Ovary (tissue), 9 donors: ENCODE results near the gene FRZB. TPM values are rescaled to one million over a fixed set of nuclear protein-coding genes. Genes with fewer than 3 reads are reported as not detected.

Source experiments
- DNase-seq, 5 donors: peaks; one replicate each; pipeline ENCODE4 v3.0.0-alpha.2; 2019 to 2020
- H3K27ac ChIP-seq, 2 donors: fragments of 200-600 bp; one replicate each; pipeline versions ENCODE4 v1.5.1 to v1.8.0; 2019 to 2022
- H3K27me3 ChIP-seq: fragments of 200-600 bp; one replicate; pipeline ENCODE4 v1.8.0; 2022
- H3K36me3 ChIP-seq: fragments of 200-600 bp; sonication (generic); one replicate; pipeline ENCODE4 v1.5.1; 2019
- H3K4me1 ChIP-seq: one replicate; pipeline ENCODE4 v1.8.1; 2013; ENCODE audit warnings: mild to moderate bottlenecking, moderate library complexity; ENCODE audit not compliant: insufficient read depth
- H3K4me3 ChIP-seq: fragments of 200-600 bp; sonication (generic); one replicate; pipeline ENCODE4 v1.5.1; 2017
- H3K9me3 ChIP-seq, 2 donors: fragments of 200-600 bp in 1 of 2; sonication (generic) in 1 of 2; one replicate each; pipeline versions ENCODE4 v1.5.1 to v1.8.1; 2013 to 2019; ENCODE audit warnings: mild to moderate bottlenecking in 1 of 2, moderate library complexity in 1 of 2
- EP300 ChIP-seq: sonication (generic); formaldehyde crosslinking; IDR thresholded peaks from one replicate; pipeline ENCODE4 v1.6.1; 2017; ENCODE audit warnings: antibody characterized with exemption
- POLR2A ChIP-seq: fragments of 450-650 bp; IDR thresholded peaks from one replicate; pipeline ENCODE4 v1.6.1; 2017; ENCODE audit warnings: antibody characterized with exemption, mild to moderate bottlenecking, moderate library complexity
- WGBS, 3 donors: extraction: QIAGEN DNeasy Blood & Tissue Kit in 1 of 3; methylation state at CpG; one replicate each; pipeline versions ENCODE4 v1.1.5 to v1.1.7; 2013 to 2017; 5-methylcytosine and 5-hydroxymethylcytosine counted together
- intact Hi-C, 4 donors: fragments of 100-400 bp; cut with DNase I; formaldehyde crosslinking; loops; one replicate each; pipeline versions ENCODE4 v1.11.0 to v1.15.1; 2022 to 2023
- polyA plus RNA-seq, 2 donors: library from polyadenylated mRNA; stranded (reverse); fragments of 200-250 nt in 1 of 2; fragments of 350-450 nt in 1 of 2; fragmentation: Illumina TruSeq in 1 of 2; extraction: RNeasy Lipid Tissue Mini Kit (QIAGEN cat#74804) in 1 of 2; gene quantifications; one replicate each; pipeline ENCODE4 v1.2.3, GENCODE V29; 2013 to 2014
- total RNA-seq, 7 donors: library from RNA; depleted of rRNA in 2 of 7; stranded (reverse); fragments of >200 nt in 2 of 7; fragmentation: NEBNext Ultra II Directional in 3 of 7; extraction: Animal tissue kit (Norgen Biotek cat#: 25700) in 3 of 7; gene quantifications; one replicate each; pipeline versions ENCODE4 v1.1.0 to v1.2.4, GENCODE V29; 2016 to 2023
- TF ChIP-seq, protein P1 (sequence below), 3 donors: fragments of 450-650 bp in 2 of 3; fragments of 200-600 bp in 1 of 3; IDR thresholded peaks; one replicate each; pipeline versions ENCODE4 v1.5.1 to v1.8.0; 2016 to 2022; ENCODE audit warnings: antibody characterized with exemption in 3 of 3, mild to moderate bottlenecking in 1 of 3
- donor health status: DM: no; HTN: no; CAD: no; lungs with moderate emphysema.
- donor health status: DM: no; HTN: no; CAD: no.
- donor health status: Bipolar disorder and iron deficiency.
- donor health status: DM: yes; HTN: yes; CAD: no.
- donor health status: DM: no; HTN: no; CAD: no.
- donor health status: DM: yes; HTN: yes; CAD: no.

FRZB gene
- total and polyA plus RNA-seq, 9 donors = 2.8 to 22.8 (median 3.9) TPM

DNA sequence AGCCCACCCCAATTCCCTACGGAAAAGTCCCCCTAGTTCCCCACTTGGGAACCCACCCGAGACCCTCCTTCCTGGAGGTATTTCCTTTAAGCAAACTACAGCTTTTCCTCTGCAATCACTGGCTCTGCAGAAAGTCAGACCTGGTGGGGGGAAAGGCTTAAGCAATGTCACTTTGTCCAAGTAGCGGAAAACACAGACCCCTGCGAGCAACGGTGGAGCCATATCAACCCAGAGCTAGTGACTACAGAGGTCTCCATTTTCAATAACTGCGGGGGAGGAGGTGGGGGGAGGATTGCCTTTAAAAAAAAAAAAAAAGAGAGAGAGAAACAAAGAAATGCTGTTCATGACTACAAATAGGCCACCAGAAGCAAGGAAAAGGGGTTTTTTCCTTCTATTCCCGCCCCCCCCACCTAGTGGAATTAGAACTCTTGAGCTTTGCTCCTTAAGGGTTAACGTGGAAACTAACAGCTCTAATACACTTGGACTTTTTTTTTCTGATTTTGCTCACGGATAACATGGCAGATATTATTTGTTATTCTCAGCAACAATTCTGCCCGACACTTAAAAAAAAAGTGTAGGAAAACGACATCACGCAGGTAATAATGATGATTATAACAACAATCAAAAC, 1.1 kb upstream of the FRZB start:
- Histone ChIP-seq H3K27ac (peak overlapping the region in 1 of 2 donors; percentile 54), H3K27me3 (no peaks in the 10 kb centered on the region), H3K4me3 (peak overlapping the region; percentile 50), H3K4me1 (peaks cover 3% of the 10 kb centered on the region), H3K36me3 (no peaks in the 10 kb centered on the region), H3K9me3 (no peaks in the 10 kb centered on the region)
- intact Hi-C loops = no loop called here
- no peak for TF ChIP-seq POLR2A
- 40 to 50% (median 49%) methylated on average over 12 of the region's 12 CpGs for WGBS, 3 donors
- DNase-seq = no peak

- peak in 4 of 5 donors; percentile 13 to 49 (median 30) for DNase-seq
- TF ChIP-seq POLR2A = no peak
- TF ChIP-seq, protein P1, sequence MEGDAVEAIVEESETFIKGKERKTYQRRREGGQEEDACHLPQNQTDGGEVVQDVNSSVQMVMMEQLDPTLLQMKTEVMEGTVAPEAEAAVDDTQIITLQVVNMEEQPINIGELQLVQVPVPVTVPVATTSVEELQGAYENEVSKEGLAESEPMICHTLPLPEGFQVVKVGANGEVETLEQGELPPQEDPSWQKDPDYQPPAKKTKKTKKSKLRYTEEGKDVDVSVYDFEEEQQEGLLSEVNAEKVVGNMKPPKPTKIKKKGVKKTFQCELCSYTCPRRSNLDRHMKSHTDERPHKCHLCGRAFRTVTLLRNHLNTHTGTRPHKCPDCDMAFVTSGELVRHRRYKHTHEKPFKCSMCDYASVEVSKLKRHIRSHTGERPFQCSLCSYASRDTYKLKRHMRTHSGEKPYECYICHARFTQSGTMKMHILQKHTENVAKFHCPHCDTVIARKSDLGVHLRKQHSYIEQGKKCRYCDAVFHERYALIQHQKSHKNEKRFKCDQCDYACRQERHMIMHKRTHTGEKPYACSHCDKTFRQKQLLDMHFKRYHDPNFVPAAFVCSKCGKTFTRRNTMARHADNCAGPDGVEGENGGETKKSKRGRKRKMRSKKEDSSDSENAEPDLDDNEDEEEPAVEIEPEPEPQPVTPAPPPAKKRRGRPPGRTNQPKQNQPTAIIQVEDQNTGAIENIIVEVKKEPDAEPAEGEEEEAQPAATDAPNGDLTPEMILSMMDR (IDR thresholded peaks at IDR 0.05) = no peak
- TF ChIP-seq EP300 = no peak
- Histone ChIP-seq H3K36me3 (no peaks in the 10 kb centered on the region), H3K27me3 (no peaks in the 10 kb centered on the region), H3K4me1 (peaks cover 5% of the 10 kb centered on the region), H3K27ac (no peak overlapping the region), H3K4me3 (peak overlapping the region; percentile 50), H3K9me3 (no peaks in the 10 kb centered on the region)
- 4 to 5% (median 4%) methylated on average over 19 of the region's 19 CpGs for WGBS, 3 donors
- intact Hi-C loops = no loop called here
Observed at GRCh38 chr2:182866095-182866460, 359 bp downstream of the FRZB start.

DNA sequence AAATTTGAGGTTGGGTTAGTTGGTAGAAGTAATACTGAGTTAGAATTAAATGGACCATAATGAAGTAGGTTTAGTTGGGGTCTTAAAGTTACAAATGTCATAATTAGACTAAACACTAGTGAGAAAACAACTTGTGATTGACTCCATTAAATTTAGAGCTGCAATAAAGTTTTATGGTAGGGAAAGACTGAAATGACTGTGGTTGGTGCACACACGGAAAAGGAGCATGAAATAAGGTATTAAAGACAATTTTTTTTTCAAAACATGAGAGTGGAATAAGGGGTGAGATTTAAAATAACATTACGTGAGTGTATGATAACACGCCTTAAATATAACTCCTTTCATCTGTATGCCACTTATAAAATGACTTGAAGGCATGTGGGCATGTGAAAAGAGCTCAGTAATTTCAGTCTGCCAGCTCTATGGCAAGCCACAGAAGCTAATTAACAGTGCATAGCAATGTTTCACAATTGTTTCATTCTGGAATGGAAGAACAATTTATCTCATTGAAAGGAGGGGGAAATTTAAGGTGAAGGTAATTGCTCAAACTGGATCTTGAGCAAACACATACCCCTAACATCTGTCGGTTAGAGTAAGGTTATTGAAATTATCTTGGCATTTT, 1.4 kb downstream of the FRZB start:
- no peak for DNase-seq
- no peak overlapping the region for H3K27ac ChIP-seq
- H3K36me3 ChIP-seq = no peaks in the 10 kb centered on the region
- no peaks in the 10 kb centered on the region for H3K9me3 ChIP-seq
- H3K4me3 ChIP-seq = no peak overlapping the region
- 80 to 92% (median 91%) methylated on average over 4 of the region's 4 CpGs for WGBS, 3 donors
- intact Hi-C loops = no loop called here
- TF ChIP-seq POLR2A (no peak), EP300 (no peak)
- TF ChIP-seq, protein P1 (IDR thresholded peaks at IDR 0.05) = no peak
- peaks cover 5% of the 10 kb centered on the region for H3K4me1 ChIP-seq
- no peaks in the 10 kb centered on the region for H3K27me3 ChIP-seq

GRCh38 chr2:182863642-182864041, 2.8 kb downstream of the FRZB start:
- TF ChIP-seq EP300 (no peak), POLR2A (no peak)
- TF ChIP-seq, protein P1 (IDR thresholded peaks at IDR 0.05) = no peak
- no peak overlapping the region for H3K4me3 ChIP-seq

DNA sequence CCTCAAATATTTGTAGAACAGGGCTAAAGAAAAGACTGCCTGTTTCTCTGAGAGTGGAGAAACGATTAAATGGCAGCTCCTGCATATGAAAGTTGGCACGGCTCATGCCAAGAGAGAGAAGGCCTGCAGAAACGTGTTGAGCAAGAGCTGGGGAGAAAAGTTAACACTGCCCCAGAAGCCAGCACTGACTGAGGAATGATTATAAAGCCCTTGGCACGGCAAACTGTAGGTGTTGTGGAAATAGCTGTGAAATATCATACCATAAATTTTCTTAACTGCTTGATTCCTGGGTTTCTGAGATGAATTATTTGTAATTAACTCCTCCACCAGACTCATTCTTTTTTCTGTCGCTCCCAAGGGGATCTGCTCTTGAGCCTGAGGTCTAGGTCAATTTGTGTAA, 4.3 kb downstream of the FRZB start:
- Histone ChIP-seq H3K27me3 (no peaks in the 10 kb centered on the region), H3K9me3 (no peaks in the 10 kb centered on the region), H3K27ac (no peak overlapping the region), H3K4me1 (peaks cover 5% of the 10 kb centered on the region), H3K4me3 (no peak overlapping the region), H3K36me3 (no peaks in the 10 kb centered on the region)
- 27 to 37% (median 35%) methylated on average over 5 of the region's 5 CpGs for WGBS, 3 donors
- intact Hi-C loops = no loop called here
- no peak for DNase-seq
- TF ChIP-seq EP300 (no peak), POLR2A (no peak)
- TF ChIP-seq, protein P1 (IDR thresholded peaks at IDR 0.05) = no peak

More at GRCh38 chr2:182863642-182864041, 2.8 kb downstream of the FRZB start:
- Histone ChIP-seq H3K27me3 (no peaks in the 10 kb centered on the region), H3K36me3 (no peaks in the 10 kb centered on the region), H3K4me1 (peaks cover 5% of the 10 kb centered on the region), H3K27ac (no peak overlapping the region), H3K9me3 (no peaks in the 10 kb centered on the region)
- DNase-seq = no peak
- intact Hi-C loops = no loop called here
